K562 (cell line): Measurements from ENCODE around the gene ANK3. TPM values are rescaled to one million over a fixed set of nuclear protein-coding genes. Genes with fewer than 3 reads are reported as not detected.

Experiments used
- ATAC-seq: fragments of 200-7000 bp; cut with Tn5 transposase; 3 replicates; pipeline ENCODE4 v1.9.1; 2020; ENCODE audit warnings: moderate library complexity
- BruUV-seq: library from RNA; stranded (reverse); fragments of 400-500 nt; replicated peaks from 2 replicates; lab custom pipeline; 2021; lab: Mats Ljungman, UMichigan
- CTCF ChIA-PET: fragments of 300-600 bp; formaldehyde crosslinking; extraction: SDS; loops from one replicate; lab custom pipeline; 2021; ENCODE audit warnings: low intra/inter-chr PET ratio; lab: Yijun Ruan, JAX
- POLR2A ChIA-PET: fragments of 300-600, 350-650 bp; sonication (Branson Sonifier 250); formaldehyde crosslinking; extraction: SDS; loops from one replicate; lab custom pipeline; 2021; ENCODE audit warnings: antibody characterized with exemption, inconsistent platforms; lab: Yijun Ruan, JAX
- DNase-seq, 4 experiments: peaks; one replicate each; pipeline versions ENCODE4 v3.0.0 to v3.0.0-alpha.2; 2011 to 2018; ENCODE audit warnings: low spot score in 3 of 4, mixed read lengths in 3 of 4; ENCODE audit errors: extremely low read depth in 1 of 4
- FAIRE-seq: peaks from 2 replicates; lab custom pipeline; 2011; peaks lifted over from hg19 to GRCh38; lab: Jason Lieb, UNC
- H2AFZ ChIP-seq: 2 replicates; pipeline ENCODE4 v1.6.0; 2011; ENCODE audit warnings: low read depth, low read length, control low read depth, inconsistent platforms
- H3K27ac ChIP-seq: fragments of 200-600 bp; 3 replicates; pipeline ENCODE4 v1.8.0; 2011; ENCODE audit warnings: low read depth, mild to moderate bottlenecking, control low read depth, inconsistent platforms, low read length, moderate library complexity, mixed read lengths; ENCODE audit errors: extremely low read depth
- H3K27me3 ChIP-seq, 2 experiments: fragments of 300-600 bp in 1 of 2; 2 replicates in 1 of 2; 3 replicates in 1 of 2; pipeline versions ENCODE4 v1.6.0 to v1.8.0; 2011; ENCODE audit warnings: inconsistent platforms in 2 of 2, low read length in 2 of 2, mild to moderate bottlenecking in 1 of 2, mixed read lengths in 1 of 2, moderate library complexity in 1 of 2; ENCODE audit not compliant: control insufficient read depth in 2 of 2, insufficient read depth in 2 of 2
- H3K36me3 ChIP-seq: fragments of 300-600 bp; 3 replicates; pipeline ENCODE4 v1.8.0; 2011; ENCODE audit warnings: mild to moderate bottlenecking, low read length, inconsistent platforms; ENCODE audit not compliant: control insufficient read depth, insufficient read depth
- H3K4me1 ChIP-seq, 2 experiments: fragments of 200-600 bp in 1 of 2; replicated peaks in 1 of 2; 2 replicates in 1 of 2; 3 replicates in 1 of 2; pipeline versions ENCODE4 v1.5.1 to v1.8.0; 2011; ENCODE audit warnings: inconsistent platforms in 2 of 2, low read length in 2 of 2, mild to moderate bottlenecking in 1 of 2, mixed read lengths in 1 of 2, moderate library complexity in 1 of 2; ENCODE audit not compliant: control insufficient read depth in 2 of 2, insufficient read depth in 2 of 2
- H3K4me2 ChIP-seq: 2 replicates; pipeline ENCODE4 v1.6.1; 2011; ENCODE audit warnings: low read length, control low read depth, inconsistent platforms, mixed read lengths; ENCODE audit not compliant: insufficient read depth
- H3K4me3 ChIP-seq: fragments of 200-600 bp; sonication (generic), shearing (Covaris generic); 2 replicates; pipeline ENCODE4 v1.5.1; 2016; ENCODE audit warnings: control low read depth, inconsistent platforms
- H3K79me2 ChIP-seq: fragments of 200-600 bp; 3 replicates; pipeline ENCODE4 v1.8.0; 2011; ENCODE audit warnings: low read length, inconsistent platforms; ENCODE audit not compliant: control insufficient read depth, insufficient read depth
- H3K9ac ChIP-seq, 2 experiments: 2 replicates each; pipeline versions ENCODE4 v1.6.0 to v1.6.1; 2011; ENCODE audit warnings: low read depth in 2 of 2, low read length in 2 of 2, control low read depth in 1 of 2, inconsistent platforms in 1 of 2, mild to moderate bottlenecking in 1 of 2, mixed read lengths in 1 of 2; ENCODE audit not compliant: insufficient read depth in 1 of 2
- H3K9me1 ChIP-seq: one replicate; pipeline ENCODE4 v1.6.0; 2011; ENCODE audit warnings: inconsistent platforms, mild to moderate bottlenecking, low read length, moderate library complexity; ENCODE audit not compliant: control insufficient read depth, insufficient read depth
- H3K9me3 ChIP-seq: replicated peaks from 2 replicates; pipeline ENCODE4 v1.5.1; 2011; ENCODE audit warnings: low read depth, low read length, inconsistent platforms; ENCODE audit not compliant: control insufficient read depth, insufficient read depth
- H4K20me1 ChIP-seq: replicated peaks from 2 replicates; pipeline ENCODE4 v1.6.1; 2011; ENCODE audit warnings: low read length, inconsistent platforms, mixed read lengths; ENCODE audit not compliant: control insufficient read depth, insufficient read depth
- BRD9 ChIP-seq: fragments of 450-650 bp; IDR thresholded peaks from 2 replicates; pipeline ENCODE4 v1.6.1; 2018; ENCODE audit warnings: low read depth; ENCODE audit not compliant: partially characterized antibody
- ETV1 ChIP-seq: fragments of 450-650 bp; conservative IDR thresholded peaks from 2 replicates; pipeline ENCODE4 v1.6.1; 2016; ENCODE audit warnings: missing genetic modification characterization, control low read depth, low read depth, missing compliant biosample characterization
- FOXA1 ChIP-seq: fragments of 450-650 bp; IDR thresholded peaks from 2 replicates; pipeline ENCODE4 v1.6.1; 2016; ENCODE audit warnings: mild to moderate bottlenecking, borderline replicate concordance
- HDAC8 ChIP-seq: fragments of 450-650 bp; IDR thresholded peaks from 2 replicates; pipeline ENCODE4 v1.6.1; 2016; ENCODE audit warnings: mild to moderate bottlenecking, missing genetic modification characterization, moderate library complexity, missing compliant biosample characterization
- KDM4B ChIP-seq, 2 experiments: fragments of 450-650 bp in 1 of 2; sonication (generic) in 1 of 2; IDR thresholded peaks; 2 replicates each; pipeline ENCODE4 v1.6.1; 2016 to 2017; ENCODE audit warnings: borderline replicate concordance in 2 of 2, antibody characterized with exemption in 1 of 2, low read depth in 1 of 2, mild to moderate bottlenecking in 1 of 2
- KLF13 ChIP-seq: fragments of 450-650 bp; IDR thresholded peaks from 2 replicates; pipeline ENCODE4 v1.6.1; 2016; ENCODE audit warnings: missing genetic modification characterization, low read depth, mild to moderate bottlenecking, missing compliant biosample characterization, moderate library complexity, borderline replicate concordance
- KLF16 ChIP-seq: IDR thresholded peaks from 2 replicates; pipeline ENCODE4 v1.6.1; 2016; ENCODE audit warnings: antibody characterized with exemption
- NFIC ChIP-seq: fragments of 450-650 bp; IDR thresholded peaks from 2 replicates; pipeline ENCODE4 v1.6.1; 2017; ENCODE audit warnings: mild to moderate bottlenecking, inconsistent platforms
- RBM15 ChIP-seq: fragments of 200-400 bp; formaldehyde crosslinking; IDR thresholded peaks from 2 replicates; pipeline ENCODE4 v1.6.1; 2018; ENCODE audit warnings: mild to moderate bottlenecking, low read length, moderate library complexity; ENCODE audit not compliant: insufficient read depth
- STAG1 ChIP-seq: sonication (generic); formaldehyde crosslinking; IDR thresholded peaks from 2 replicates; pipeline ENCODE4 v1.5.0; 2020; ENCODE audit warnings: missing genetic modification reagents, borderline replicate concordance
- ZBTB8A ChIP-seq: fragments of 450-650 bp; IDR thresholded peaks from 2 replicates; pipeline ENCODE4 v1.6.1; 2018; ENCODE audit warnings: mild to moderate bottlenecking, moderate library complexity; ENCODE audit not compliant: partially characterized antibody
- WGBS: fragments of 100-300 bp; shearing (Covaris generic); methylation state at CpG from one replicate; pipeline ENCODE4 v1.1.6; 2016; ENCODE audit warnings: low coverage, mixed read lengths; ENCODE audit not compliant: insufficient coverage; ENCODE audit errors: missing lambda C conversion rate; 5-methylcytosine and 5-hydroxymethylcytosine counted together
- in situ Hi-C: fragments of 300-500 bp; cut with MboI; formaldehyde crosslinking; loops from 4 replicates; pipeline ENCODE4 v1.15.0; 2018; ENCODE audit warnings: inconsistent platforms, mixed read lengths
- intact Hi-C: fragments of 100-400 bp; cut with micrococcal nuclease; formaldehyde crosslinking; loops from 2 replicates; pipeline ENCODE4 v1.14.2; 2022
- polyA plus RNA-seq, 8 experiments: library from polyadenylated mRNA; depleted of rRNA in 4 of 8; stranded (reverse) in 5 of 8; unstranded in 3 of 8; fragments of >200 nt; fragmentation: Nextera tagmentation in 2 of 8; fragmentation: Illumina TruSeq in 1 of 8; extraction: Ambion mirVana in 2 of 8; extraction: Trizol in 1 of 8; gene quantifications; 2 replicates each; pipeline versions ENCODE4 v1.2.1 to v1.2.3, GENCODE V29; 2011 to 2014; ENCODE audit warnings: inconsistent platforms in 1 of 8, missing spikeins in 1 of 8
- total RNA-seq, 7 experiments: library from RNA; depleted of rRNA in 6 of 7; stranded (reverse); fragments of >200 nt in 6 of 7; fragmentation: Illumina TruSeq in 2 of 7; extraction: Trizol in 2 of 7; gene quantifications; 2 replicates each; pipeline versions ENCODE4 v1.2.1 to v1.2.3, GENCODE V29; 2011 to 2021; ENCODE audit warnings: low replicate concordance in 1 of 7
- TF ChIP-seq, protein P1 (sequence below): sonication (generic); formaldehyde crosslinking; IDR thresholded peaks from 2 replicates; pipeline ENCODE4 v1.8.0; 2022; ENCODE audit warnings: mild to moderate bottlenecking, missing genetic modification reagents
- TF ChIP-seq, protein P2 (sequence below): sonication (generic); formaldehyde crosslinking; IDR thresholded peaks from 2 replicates; pipeline ENCODE4 v1.8.0; 2022; ENCODE audit warnings: mild to moderate bottlenecking, missing genetic modification reagents

The ANK3 gene
- total and polyA plus RNA-seq, 9 of the 15 experiments (the other 6 are each of a cell fraction or from before 2014, with no cell fraction given): 10.0 to 32.3 (median 17.9) TPM

DNA sequence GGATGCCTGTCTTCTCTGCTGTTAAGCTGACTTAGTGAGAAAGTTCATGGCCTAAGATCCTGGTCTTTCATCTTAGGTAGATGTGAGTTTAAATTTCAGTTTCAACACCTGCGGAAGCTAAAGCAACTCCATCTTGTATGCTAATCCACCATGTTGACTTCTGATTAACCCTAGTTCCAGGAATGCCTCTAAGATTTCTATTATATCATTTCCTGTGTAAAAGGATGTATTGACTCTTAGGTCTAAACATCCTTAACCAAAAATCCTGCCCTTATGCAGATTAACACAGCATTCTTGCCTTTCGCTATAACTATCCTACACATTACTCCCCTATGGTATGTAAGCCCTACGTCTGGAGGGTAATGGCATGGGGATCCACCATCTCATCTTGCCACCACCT, 388.9 kb downstream of the ANK3 start (continued):
- TF ChIP-seq, protein P1, sequence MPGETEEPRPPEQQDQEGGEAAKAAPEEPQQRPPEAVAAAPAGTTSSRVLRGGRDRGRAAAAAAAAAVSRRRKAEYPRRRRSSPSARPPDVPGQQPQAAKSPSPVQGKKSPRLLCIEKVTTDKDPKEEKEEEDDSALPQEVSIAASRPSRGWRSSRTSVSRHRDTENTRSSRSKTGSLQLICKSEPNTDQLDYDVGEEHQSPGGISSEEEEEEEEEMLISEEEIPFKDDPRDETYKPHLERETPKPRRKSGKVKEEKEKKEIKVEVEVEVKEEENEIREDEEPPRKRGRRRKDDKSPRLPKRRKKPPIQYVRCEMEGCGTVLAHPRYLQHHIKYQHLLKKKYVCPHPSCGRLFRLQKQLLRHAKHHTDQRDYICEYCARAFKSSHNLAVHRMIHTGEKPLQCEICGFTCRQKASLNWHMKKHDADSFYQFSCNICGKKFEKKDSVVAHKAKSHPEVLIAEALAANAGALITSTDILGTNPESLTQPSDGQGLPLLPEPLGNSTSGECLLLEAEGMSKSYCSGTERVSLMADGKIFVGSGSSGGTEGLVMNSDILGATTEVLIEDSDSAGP (CRISPR knock-in tag): no peak
- no peak for TF ChIP-seq KDM4B (IDR thresholded peaks at IDR 0.05; ENCODE audit: borderline replicate concordance in 2 of 2, low read depth in 1 of 2)
- no peak for TF ChIP-seq FOXA1

DNA sequence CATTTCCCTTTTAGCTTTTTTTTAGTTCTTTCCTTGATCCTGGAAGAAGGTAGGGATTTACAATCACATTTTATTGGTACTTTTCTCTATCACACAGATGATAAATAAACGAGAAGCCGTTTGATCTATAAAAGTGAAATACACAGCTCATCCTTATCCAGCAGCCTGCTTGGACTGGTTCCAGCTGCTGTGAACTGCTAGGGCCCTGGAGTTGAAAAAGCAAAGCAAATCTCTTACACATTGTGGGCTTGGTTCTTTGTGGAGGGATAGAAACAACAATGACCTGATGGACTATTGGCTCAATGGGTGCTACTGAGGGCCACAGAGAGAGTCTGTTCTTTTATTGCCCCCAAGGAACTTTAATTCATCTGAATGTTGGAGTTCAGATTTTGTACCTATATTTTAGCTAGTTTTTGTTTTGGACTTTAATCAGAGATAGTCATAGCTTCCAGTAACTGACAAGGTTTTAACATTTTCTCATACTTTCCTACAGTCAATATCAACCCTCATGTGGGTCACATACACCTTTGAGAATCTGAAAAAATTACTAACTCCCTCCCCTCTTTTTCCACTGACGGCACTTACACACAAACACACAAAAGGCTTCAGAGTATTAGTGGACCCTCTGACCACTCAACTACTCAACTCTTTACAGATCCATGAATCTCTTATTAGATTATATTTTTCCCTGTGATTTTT, 391.7 kb downstream of the ANK3 start:
- Histone ChIP-seq H3K4me1 (no peaks in the 10 kb centered on the region; a peak in 1 of 5 replicates), H3K9ac (no peak overlapping the region), H3K4me2 (no peak overlapping the region), H3K79me2 (no peaks in the 10 kb centered on the region), H3K9me3 (no peaks in the 10 kb centered on the region), H3K4me3 (no peak overlapping the region), H3K27me3 (no peaks in the 10 kb centered on the region), H3K9me1 (no peaks in the 10 kb centered on the region), H2AFZ (peak overlapping the region; percentile 12; the same call in 1 of the 2 replicates), H3K36me3 (no peaks in the 10 kb centered on the region), H3K27ac (no peak overlapping the region), H4K20me1 (no peaks in the 10 kb centered on the region)
- FAIRE-seq: no peak
- no peak for ATAC-seq
- TF ChIP-seq ZBTB8A (no peak), ETV1 (tag) (no peak), RBM15 (no peak), HDAC8 (no peak), BRD9 (no peak), KLF13 (tag) (no peak), KLF16 (0 out of 2 replicates have a peak, but pooled peaks have one; percentile 11), STAG1 (CRISPR knock-in tag) (no peak), NFIC (peak; percentile 13; the same call in 1 of the 2 replicates)
- TF ChIP-seq, protein P2, sequence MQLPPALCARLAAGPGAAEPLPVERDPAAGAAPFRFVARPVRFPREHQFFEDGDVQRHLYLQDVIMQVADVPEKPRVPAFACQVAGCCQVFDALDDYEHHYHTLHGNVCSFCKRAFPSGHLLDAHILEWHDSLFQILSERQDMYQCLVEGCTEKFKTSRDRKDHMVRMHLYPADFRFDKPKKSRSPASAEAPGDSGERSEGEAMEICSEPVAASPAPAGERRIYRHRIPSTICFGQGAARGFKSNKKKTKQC (CRISPR knock-in tag): no peak
- BruUV-seq: no TSS peak
- in situ Hi-C loops (no loop called here), intact Hi-C loops (no loop called here)
- CTCF ChIA-PET: no interaction called here
- WGBS: 17% methylated on average over 3 of the region's 3 CpGs
- DNase-seq: no peak
- POLR2A ChIA-PET: no interaction called here
